ENCODE data around the gene PIKFYVE. TPM values are rescaled to one million over a fixed set of nuclear protein-coding genes. Genes with fewer than 3 reads are reported as not detected.

The PIKFYVE gene
- total RNA-seq, 1 donor from 2014 or later = 38.8 TPM

GRCh38 chr2:208311954-208312353 is 45.9 kb downstream of the PIKFYVE start:
- Mint-ChIP-seq H3K4me1 (ENCODE audit: unreplicated experiment) (peaks cover 7% of the 10 kb centered on the region), H3K4me3 (ENCODE audit: unreplicated experiment) (no peak overlapping the region), H3K9me3 (ENCODE audit: unreplicated experiment) (no peaks in the 10 kb centered on the region), H3K27ac (ENCODE audit: unreplicated experiment) (no peak overlapping the region), H3K27me3 (ENCODE audit: unreplicated experiment) (no peaks in the 10 kb centered on the region), H3K36me3 (ENCODE audit: unreplicated experiment) (peaks cover 33% of the 10 kb centered on the region)
- no peak for TF ChIP-seq CTCF (IDR thresholded peaks at IDR 0.05)
- no peak for DNase-seq (ENCODE audit: extremely low spot score, unreplicated experiment)

DNA sequence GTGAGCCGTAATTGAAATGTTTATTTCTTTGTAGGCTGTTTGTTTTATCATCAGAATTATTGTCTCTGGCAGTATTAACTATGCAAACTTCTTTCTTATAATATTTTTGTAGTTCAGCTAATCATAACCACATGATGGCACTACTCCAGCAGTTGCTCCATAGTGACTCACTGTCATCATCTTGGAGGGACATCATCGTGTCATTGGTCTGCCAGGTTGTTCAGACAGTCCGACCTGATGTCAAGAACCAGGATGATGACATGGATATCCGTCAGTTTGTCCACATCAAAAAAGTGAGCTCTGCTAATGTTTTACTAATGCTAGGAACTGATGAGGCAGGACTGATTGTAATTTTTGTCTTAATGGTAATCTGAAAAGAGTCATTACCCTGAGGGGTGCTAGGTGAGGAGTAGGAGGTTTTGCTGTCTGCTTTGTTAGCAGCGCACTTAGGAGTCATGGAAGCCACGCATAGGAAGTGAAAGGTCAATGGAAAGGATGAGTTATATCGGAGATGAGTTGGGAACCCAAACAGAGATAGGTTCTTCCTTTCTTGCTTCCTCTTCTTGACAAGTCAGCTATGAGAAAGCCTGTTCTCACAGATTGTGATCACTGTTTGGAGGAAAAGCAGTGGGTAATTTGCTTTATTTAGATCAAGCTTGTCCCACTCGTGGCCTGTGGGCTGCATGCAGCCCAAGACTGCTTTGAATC is 49.2 kb downstream of the PIKFYVE start:
- Mint-ChIP-seq H3K4me3 (ENCODE audit: unreplicated experiment) (no peak overlapping the region), H3K4me1 (ENCODE audit: unreplicated experiment) (peaks cover 18% of the 10 kb centered on the region), H3K9me3 (ENCODE audit: unreplicated experiment) (no peaks in the 10 kb centered on the region), H3K27me3 (ENCODE audit: unreplicated experiment) (no peaks in the 10 kb centered on the region), H3K27ac (ENCODE audit: unreplicated experiment) (peak overlapping the region; percentile 6), H3K36me3 (ENCODE audit: unreplicated experiment) (peaks cover 41% of the 10 kb centered on the region)
- no peak for DNase-seq (ENCODE audit: extremely low spot score, unreplicated experiment)
- TF ChIP-seq CTCF (IDR thresholded peaks at IDR 0.05) = no peak

DNA sequence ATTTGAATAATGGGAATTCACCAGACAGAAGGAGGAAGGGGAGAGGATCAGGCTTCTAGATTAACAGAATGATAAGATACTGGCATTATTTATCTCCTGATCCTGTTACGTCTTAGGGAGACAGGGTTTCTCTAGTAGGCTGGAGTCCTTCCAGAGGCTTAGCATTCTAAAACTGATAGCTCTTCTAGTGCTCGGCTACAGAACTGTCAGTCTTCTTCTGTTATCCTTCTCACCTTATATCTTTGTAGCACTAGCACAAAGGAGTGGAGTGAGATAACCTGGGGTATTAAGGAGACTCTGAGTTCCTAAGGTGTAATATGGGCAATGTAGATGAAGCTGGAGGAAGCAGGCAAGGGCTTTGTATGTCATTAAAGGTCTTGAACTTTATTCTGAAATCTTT is 52.1 kb downstream of the PIKFYVE start:
- Mint-ChIP-seq H3K4me1 (ENCODE audit: unreplicated experiment) (peaks cover 29% of the 10 kb centered on the region), H3K4me3 (ENCODE audit: unreplicated experiment) (no peak overlapping the region), H3K27ac (ENCODE audit: unreplicated experiment) (peak overlapping the region; percentile 7)

GRCh38 chr2:208319391-208319790 is 53.3 kb downstream of the PIKFYVE start:
- Mint-ChIP-seq H3K27me3 (ENCODE audit: unreplicated experiment) (no peaks in the 10 kb centered on the region), H3K4me1 (ENCODE audit: unreplicated experiment) (peaks cover 29% of the 10 kb centered on the region), H3K27ac (ENCODE audit: unreplicated experiment) (peak overlapping the region; percentile 48), H3K4me3 (ENCODE audit: unreplicated experiment) (no peak overlapping the region), H3K9me3 (ENCODE audit: unreplicated experiment) (no peaks in the 10 kb centered on the region), H3K36me3 (ENCODE audit: unreplicated experiment) (peaks cover 42% of the 10 kb centered on the region)
- TF ChIP-seq CTCF (IDR thresholded peaks at IDR 0.05) = no peak
- no peak for DNase-seq (ENCODE audit: extremely low spot score, unreplicated experiment)

More for the DNA sequence above, 52.1 kb downstream of the PIKFYVE start:
- peaks cover 36% of the 10 kb centered on the region for H3K36me3 Mint-ChIP-seq (ENCODE audit: unreplicated experiment)
- TF ChIP-seq CTCF (IDR thresholded peaks at IDR 0.05) = no peak
- DNase-seq (ENCODE audit: extremely low spot score, unreplicated experiment) = no peak
- no peaks in the 10 kb centered on the region for H3K27me3 Mint-ChIP-seq (ENCODE audit: unreplicated experiment)
- H3K9me3 Mint-ChIP-seq (ENCODE audit: unreplicated experiment) = no peaks in the 10 kb centered on the region

- TF ChIP-seq CTCF (IDR thresholded peaks at IDR 0.05) = no peak
- H3K27ac Mint-ChIP-seq (ENCODE audit: unreplicated experiment) = peak overlapping the region; percentile 71
- H3K36me3 Mint-ChIP-seq (ENCODE audit: unreplicated experiment) = peaks cover 45% of the 10 kb centered on the region
Observed at GRCh38 chr2:208320686-208321085, 54.6 kb downstream of the PIKFYVE start.

More at GRCh38 chr2:208320686-208321085, 54.6 kb downstream of the PIKFYVE start:
- H3K9me3 Mint-ChIP-seq (ENCODE audit: unreplicated experiment) = no peaks in the 10 kb centered on the region
- no peaks in the 10 kb centered on the region for H3K27me3 Mint-ChIP-seq (ENCODE audit: unreplicated experiment)
- no peak for DNase-seq (ENCODE audit: extremely low spot score, unreplicated experiment)
- no peak overlapping the region for H3K4me3 Mint-ChIP-seq (ENCODE audit: unreplicated experiment)
- H3K4me1 Mint-ChIP-seq (ENCODE audit: unreplicated experiment) = peaks cover 29% of the 10 kb centered on the region

All from osteocyte (in vitro differentiated cells).